HG02938 (cell line): ENCODE results near the gene AZIN2.
"Not testable (repeated sequence)": the region's sequence is repeated elsewhere in the genome, so short reads cannot be mapped to it uniquely, and the experiment has no call there.

Source experiments
- ATAC-seq: cut with Tn5 transposase; IDR thresholded peaks from one replicate; pipeline ENCODE4 v1.9.1; 2021; ENCODE audit warnings: mild to moderate bottlenecking, moderate library complexity; ENCODE audit not compliant: unreplicated experiment

AZIN2 gene

GRCh38 chr1:33056426-33056825 is 24.5 kb upstream of the AZIN2 start:
- no peak for ATAC-seq

DNA sequence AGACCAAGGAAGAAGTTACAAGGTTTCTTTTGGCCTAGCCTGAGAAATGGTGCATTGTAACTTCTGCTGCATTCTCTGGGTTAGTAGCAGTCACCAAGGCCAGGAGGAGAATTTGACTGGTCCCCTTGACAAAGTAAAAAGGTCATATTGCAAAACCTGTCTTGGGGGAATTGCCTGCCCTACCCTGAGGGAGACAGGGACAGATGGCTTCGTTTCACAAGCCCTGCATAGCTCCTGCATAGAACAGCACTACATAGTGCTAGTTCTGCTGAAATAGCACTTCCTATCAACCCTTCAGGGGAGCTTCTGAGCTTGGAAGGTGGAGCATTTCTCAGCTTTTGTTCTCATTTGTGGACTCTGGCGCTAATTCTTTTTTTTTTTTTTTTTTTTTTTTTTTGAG is 23.9 kb upstream of the AZIN2 start:
- no peak for ATAC-seq

GRCh38 chr1:33060579-33061083 is 20.3 kb upstream of the AZIN2 start:
- ATAC-seq: no peak

DNA sequence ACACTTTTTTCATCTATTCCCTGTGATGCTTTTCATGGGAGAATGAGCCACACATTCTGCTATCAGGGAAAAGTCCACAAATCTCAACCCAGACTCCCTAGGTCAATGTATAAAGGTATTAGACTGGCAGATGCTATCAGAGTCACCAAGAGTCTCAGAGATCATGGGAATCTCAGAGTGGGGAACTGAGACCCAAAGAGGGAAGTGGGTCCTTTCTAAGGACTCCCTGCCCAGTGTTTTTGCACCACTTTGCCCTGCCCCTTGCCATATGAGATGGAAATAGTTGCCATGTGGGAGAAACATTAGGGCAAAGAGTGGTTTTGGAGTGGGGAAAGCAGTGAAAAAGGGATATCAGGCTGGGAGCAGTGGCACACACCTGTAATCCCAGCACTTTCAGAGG is 19.1 kb upstream of the AZIN2 start:
- no peak for ATAC-seq

GRCh38 chr1:33064284-33064683 is 16.7 kb upstream of the AZIN2 start:
- not testable (repeated sequence) for ATAC-seq

DNA sequence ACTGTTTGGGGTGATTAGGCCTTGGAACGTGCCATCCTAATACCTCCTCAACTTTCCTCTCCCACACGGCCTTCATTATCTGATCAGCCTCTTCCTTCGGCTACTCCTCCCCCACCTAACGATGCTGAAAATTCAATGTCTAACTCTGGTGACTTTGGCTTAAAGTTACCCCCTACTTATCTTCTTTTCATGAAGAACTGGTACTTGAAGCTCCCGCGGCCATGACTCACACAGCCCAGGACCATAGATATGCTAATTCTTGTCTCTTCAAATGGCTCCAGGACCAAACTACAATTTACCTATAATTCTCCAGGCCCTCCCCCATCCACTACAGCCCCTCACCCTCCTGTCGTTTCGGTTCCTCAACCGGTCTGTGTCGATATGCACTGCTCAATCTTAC is 15.7 kb upstream of the AZIN2 start:
- ATAC-seq: no peak

DNA sequence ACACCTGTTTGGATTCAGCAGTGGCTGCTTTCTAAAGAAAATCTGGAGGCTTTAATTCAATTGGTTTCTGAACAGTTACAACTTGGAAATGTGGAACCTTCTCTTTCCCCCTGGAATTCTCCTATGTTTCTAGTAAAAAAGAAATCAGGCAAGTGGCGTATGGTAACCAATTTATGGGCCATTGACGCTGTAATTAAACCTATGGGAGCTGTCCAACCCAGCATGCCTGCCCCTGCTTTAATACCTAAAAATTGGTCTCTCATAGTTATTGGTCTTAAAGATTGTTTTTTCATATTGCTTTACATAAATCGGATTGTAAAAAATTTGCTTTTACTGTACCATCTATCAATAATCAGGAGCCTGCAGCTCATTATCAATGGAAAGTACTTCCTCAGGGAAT is 14.5 kb upstream of the AZIN2 start:
- not testable (repeated sequence) for ATAC-seq

GRCh38 chr1:33068108-33068507 is 12.8 kb upstream of the AZIN2 start:
- not testable (repeated sequence) for ATAC-seq

DNA sequence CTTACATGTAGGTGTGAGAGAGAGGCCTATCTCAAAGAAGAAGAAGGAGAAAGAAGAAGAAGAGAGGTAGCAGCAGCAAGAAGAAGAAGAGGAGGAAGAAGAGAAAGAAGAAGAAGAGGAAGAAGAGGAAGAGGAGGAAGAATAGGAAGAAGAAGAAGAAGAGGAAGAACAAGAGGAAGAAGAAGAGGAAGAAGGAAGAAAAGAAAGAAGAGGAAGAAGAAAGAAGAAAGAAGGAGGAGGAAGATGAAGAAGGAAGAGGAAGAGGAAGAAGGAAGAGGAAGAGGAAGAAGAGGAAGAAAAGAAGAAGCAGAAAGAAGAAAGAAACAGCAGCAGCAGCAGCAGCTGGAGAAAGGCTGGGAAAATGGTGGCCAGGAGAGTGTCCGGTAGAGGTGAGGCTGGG is 10.3 kb upstream of the AZIN2 start:
- no peak for ATAC-seq

GRCh38 chr1:33072707-33073106 is 8.2 kb upstream of the AZIN2 start:
- no peak for ATAC-seq

DNA sequence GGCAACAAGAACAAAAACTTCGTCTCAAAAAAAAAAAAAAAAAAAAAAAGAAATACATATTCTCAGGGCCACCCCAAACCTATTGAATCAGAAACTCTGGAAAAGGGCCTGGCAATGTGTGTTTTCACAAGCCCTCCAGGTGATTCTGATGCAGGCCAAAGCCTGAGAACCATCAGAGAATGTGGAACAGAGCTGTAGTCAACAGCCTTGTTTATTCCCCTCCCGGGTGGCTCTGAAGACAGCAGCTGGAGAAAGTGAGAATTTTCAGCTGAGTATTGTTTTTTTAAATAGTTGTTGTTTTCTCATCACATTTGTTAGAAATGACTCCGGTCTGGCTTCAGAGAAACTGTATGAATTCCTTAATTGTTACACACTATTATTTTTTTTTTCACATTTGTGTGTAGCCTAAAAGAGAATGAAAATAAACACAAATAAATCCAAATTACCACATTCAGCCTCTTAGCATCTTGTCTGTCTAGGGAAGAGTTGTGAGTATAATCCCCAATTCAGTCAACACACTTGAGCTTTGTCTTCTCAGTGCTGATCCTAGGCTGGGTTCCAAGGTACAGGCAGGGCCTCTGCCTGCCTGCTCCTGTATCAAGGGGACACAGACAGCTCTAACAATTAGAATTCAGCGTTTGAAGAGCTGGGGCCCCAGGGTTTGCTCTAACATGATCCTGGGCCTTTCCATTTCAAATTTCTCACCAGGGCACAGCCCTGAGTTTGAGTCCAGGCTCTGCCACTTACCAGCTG is 6.6 kb upstream of the AZIN2 start:
- no peak for ATAC-seq

DNA sequence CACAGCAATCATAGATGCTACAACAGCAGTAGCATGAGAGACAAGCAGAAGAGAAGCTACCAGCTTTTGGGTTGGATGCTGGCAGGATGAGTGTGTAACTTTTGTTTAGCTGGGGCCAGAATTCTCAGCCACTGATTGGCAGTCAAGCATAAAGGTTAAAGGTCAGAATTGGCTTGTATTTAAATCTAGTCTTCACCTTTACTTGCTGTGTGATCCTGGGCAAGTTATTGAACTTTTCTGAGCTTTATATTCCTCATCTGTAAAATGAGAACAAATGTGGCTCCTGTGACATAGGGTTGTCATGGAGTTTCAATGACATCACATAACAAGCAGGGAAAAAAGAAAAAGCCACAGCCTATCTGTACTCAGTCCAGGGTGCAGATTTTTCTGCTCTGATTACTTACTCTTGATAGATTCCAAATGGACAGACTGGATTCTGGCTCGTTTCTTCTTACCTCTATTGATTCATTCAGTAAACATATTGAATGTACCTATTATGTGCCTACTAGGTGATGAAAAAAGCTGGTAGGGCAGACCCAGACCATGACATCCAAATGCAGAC is 2.8 kb upstream of the AZIN2 start:
- no peak for ATAC-seq

DNA sequence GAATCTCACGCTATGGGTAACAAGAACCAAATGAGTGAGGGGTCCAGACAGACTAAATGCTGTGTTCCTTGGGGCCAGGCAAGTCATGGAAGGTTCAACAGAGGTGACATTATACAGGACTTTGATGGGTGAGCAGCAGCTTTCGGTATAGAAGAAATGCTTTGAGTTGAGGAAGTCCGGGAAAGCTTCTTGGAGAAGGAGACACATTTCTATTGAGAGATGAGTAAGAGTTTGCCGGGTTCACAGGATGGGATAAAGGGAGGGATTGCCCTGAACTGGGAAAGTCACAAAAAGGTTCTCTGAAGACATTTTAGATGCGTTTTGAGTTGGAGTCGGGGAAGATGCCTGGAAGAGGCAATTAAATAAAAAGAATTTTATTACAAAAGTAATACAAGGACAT is 580 bp upstream of the AZIN2 start:
- no peak for ATAC-seq

GRCh38 chr1:33081554-33082305 is 777 bp downstream of the AZIN2 start:
- ATAC-seq: no peak

DNA sequence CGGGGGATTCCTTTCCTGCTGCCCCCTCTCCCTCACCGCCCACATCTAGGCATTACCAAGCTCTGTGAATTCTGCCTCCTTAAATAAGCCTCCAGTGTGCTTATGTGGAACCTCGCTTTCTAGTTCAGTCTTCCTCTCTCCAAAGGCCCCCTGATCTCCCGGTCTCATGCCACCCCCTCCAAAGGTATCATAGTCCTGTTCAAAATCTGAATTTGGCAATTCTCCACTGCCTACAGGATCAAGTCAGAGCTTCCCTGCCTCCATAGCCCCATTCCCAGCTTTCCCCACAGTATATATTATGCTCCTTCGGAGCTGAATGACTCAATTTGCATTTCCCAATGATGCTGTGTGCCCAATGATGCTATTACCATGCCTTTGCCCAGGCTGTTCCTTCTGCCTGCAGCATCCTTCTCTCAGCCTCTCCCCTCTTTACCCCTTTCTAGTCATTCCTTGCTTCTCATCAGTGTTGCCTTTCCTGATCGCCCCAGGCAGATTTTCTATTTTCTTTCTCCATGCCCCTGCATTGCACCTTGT is 1.7 kb downstream of the AZIN2 start:
- ATAC-seq: no peak

GRCh38 chr1:33085332-33085731 is 4.4 kb downstream of the AZIN2 start:
- ATAC-seq: no peak

GRCh38 chr1:33086384-33086850 is 5.5 kb downstream of the AZIN2 start:
- no peak for ATAC-seq

- no peak for ATAC-seq
Observed at GRCh38 chr1:33087677-33088076, 6.7 kb downstream of the AZIN2 start.

- no peak for ATAC-seq
Observed at GRCh38 chr1:33088119-33088906, 7.4 kb downstream of the AZIN2 start.

DNA sequence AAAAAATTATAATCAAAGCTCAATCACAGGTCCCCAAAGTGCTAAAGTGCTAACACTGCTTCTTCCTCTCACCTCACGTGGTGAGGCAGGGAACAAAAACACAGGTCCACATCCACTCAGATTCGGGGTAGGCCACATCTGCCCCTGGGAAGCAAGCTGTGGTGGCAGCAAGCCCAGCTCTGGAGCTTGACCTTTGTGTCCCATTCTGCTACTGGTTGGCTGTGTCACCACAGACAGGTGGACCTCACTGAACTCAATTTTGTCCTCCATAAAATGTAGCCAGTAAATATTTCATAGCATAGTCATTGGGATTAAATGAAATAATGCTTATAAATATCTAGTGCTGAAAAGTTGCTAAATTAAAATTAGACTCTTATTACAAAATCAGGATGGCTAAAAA is 8.5 kb downstream of the AZIN2 start:
- ATAC-seq: no peak

- ATAC-seq: no peak
Observed at GRCh38 chr1:33092438-33092837, 11.5 kb downstream of the AZIN2 start.
